Liver (tissue), 9 donors: Measurements from ENCODE around the gene DNHD1. TPM values are rescaled to one million over a fixed set of nuclear protein-coding genes. Genes with fewer than 3 reads are reported as not detected.

Experiments
- DNase-seq: peaks from one replicate; pipeline ENCODE4 v3.0.0-alpha.2; 2017; ENCODE audit warnings: low spot score
- H3K27ac ChIP-seq, 2 donors: one replicate each; pipeline ENCODE4 v1.7.0; 2013; ENCODE audit warnings: inconsistent platforms in 2 of 2, low read length in 2 of 2, control low read depth in 1 of 2, low read depth in 1 of 2, mild to moderate bottlenecking in 1 of 2
- H3K27me3 ChIP-seq, 4 donors: one replicate each; pipeline versions ENCODE4 v1.6.1 to v1.7.0; 2013; ENCODE audit warnings: low read length in 3 of 4, inconsistent platforms in 1 of 4, mild to moderate bottlenecking in 1 of 4, moderate library complexity in 1 of 4; ENCODE audit not compliant: control insufficient read depth in 4 of 4, insufficient read depth in 4 of 4
- H3K36me3 ChIP-seq, 4 donors: one replicate each; pipeline versions ENCODE4 v1.6.1 to v1.7.0; 2013; ENCODE audit warnings: low read length in 3 of 4, mild to moderate bottlenecking in 3 of 4, low read depth in 1 of 4, moderate library complexity in 1 of 4; ENCODE audit not compliant: control insufficient read depth in 4 of 4, insufficient read depth in 3 of 4
- H3K4me1 ChIP-seq, 4 donors: one replicate each; pipeline versions ENCODE4 v1.6.1 to v1.7.0; 2013; ENCODE audit warnings: low read length in 3 of 4, mild to moderate bottlenecking in 3 of 4, moderate library complexity in 1 of 4; ENCODE audit not compliant: control insufficient read depth in 4 of 4, insufficient read depth in 4 of 4
- H3K4me3 ChIP-seq, 3 donors: one replicate each; pipeline versions ENCODE4 v1.6.1 to v1.7.0; 2013; ENCODE audit warnings: low read length in 3 of 3, control low read depth in 1 of 3, low read depth in 1 of 3, mild to moderate bottlenecking in 1 of 3
- H3K9ac ChIP-seq, 2 donors: one replicate each; pipeline ENCODE4 v1.7.0; 2013; ENCODE audit warnings: low read length in 2 of 2, mild to moderate bottlenecking in 2 of 2, moderate library complexity in 2 of 2, control low read depth in 1 of 2, low read depth in 1 of 2
- H3K9me3 ChIP-seq, 4 donors: one replicate each; pipeline versions ENCODE4 v1.6.1 to v1.7.0; 2013; ENCODE audit warnings: low read length in 3 of 4; ENCODE audit not compliant: control insufficient read depth in 4 of 4
- ATF3 ChIP-seq: IDR thresholded peaks from 2 replicates; pipeline ENCODE4 v1.6.1; 2016; ENCODE audit warnings: antibody characterized with exemption
- EGR1 ChIP-seq, 2 donors: IDR thresholded peaks; 2 replicates each; pipeline ENCODE4 v1.6.1; 2016 to 2018; ENCODE audit warnings: antibody characterized with exemption in 2 of 2, low read depth in 2 of 2
- FOXA1 ChIP-seq: IDR thresholded peaks from 2 replicates; pipeline ENCODE4 v1.6.1; 2016; ENCODE audit warnings: antibody characterized with exemption
- FOXA2 ChIP-seq: IDR thresholded peaks from 2 replicates; pipeline ENCODE4 v1.6.1; 2016; ENCODE audit warnings: antibody characterized with exemption
- GABPA ChIP-seq, 2 donors: IDR thresholded peaks in 1 of 2; conservative IDR thresholded peaks in 1 of 2; 2 replicates each; pipeline ENCODE4 v1.6.1; 2016; ENCODE audit warnings: antibody characterized with exemption in 2 of 2, mild to moderate bottlenecking in 1 of 2, moderate library complexity in 1 of 2
- HNF4A ChIP-seq, 2 donors: conservative IDR thresholded peaks; 2 replicates each; pipeline ENCODE4 v1.6.1; 2016; ENCODE audit warnings: antibody characterized with exemption in 2 of 2, mild to moderate bottlenecking in 2 of 2
- JUND ChIP-seq, 2 donors: IDR thresholded peaks; 2 replicates each; pipeline ENCODE4 v1.6.1; 2016; ENCODE audit warnings: antibody characterized with exemption in 2 of 2
- MAX ChIP-seq: IDR thresholded peaks from 2 replicates; pipeline ENCODE4 v1.6.1; 2016; ENCODE audit warnings: antibody characterized with exemption
- NR2F2 ChIP-seq: IDR thresholded peaks from 2 replicates; pipeline ENCODE4 v1.6.1; 2016; ENCODE audit warnings: antibody characterized with exemption
- RAD21 ChIP-seq, 2 donors: IDR thresholded peaks; 2 replicates each; pipeline ENCODE4 v1.6.1; 2016; ENCODE audit warnings: antibody characterized with exemption in 2 of 2, mild to moderate bottlenecking in 2 of 2
- SP1 ChIP-seq: IDR thresholded peaks from 2 replicates; pipeline ENCODE4 v1.6.1; 2018; ENCODE audit warnings: antibody characterized with exemption, mild to moderate bottlenecking
- TAF1 ChIP-seq: conservative IDR thresholded peaks from 2 replicates; pipeline ENCODE4 v1.6.1; 2016; ENCODE audit warnings: antibody characterized with exemption, mild to moderate bottlenecking
- WGBS: extraction: QIAGEN DNeasy Blood & Tissue Kit; methylation state at CpG from one replicate; pipeline ENCODE4 v1.1.7; 2013; 5-methylcytosine and 5-hydroxymethylcytosine counted together
- polyA plus RNA-seq, 2 donors: library from polyadenylated mRNA; stranded (reverse) in 1 of 2; unstranded in 1 of 2; fragments of 200-250 nt in 1 of 2; fragments of >200 nt in 1 of 2; fragmentation: Nextera tagmentation in 1 of 2; extraction: Ambion mirVana in 1 of 2; gene quantifications; one replicate each; pipeline versions ENCODE4 v1.2.1 to v1.2.3, GENCODE V29; 2013 to 2015
- total RNA-seq, 2 donors: library from RNA; depleted of rRNA; stranded (reverse); fragments of >200 nt; gene quantifications; one replicate each; pipeline ENCODE4 v1.2.3, GENCODE V29; 2014
- TF ChIP-seq, protein P1 (sequence below): fragments of 150-350 bp; IDR thresholded peaks from 2 replicates; pipeline ENCODE4 v1.5.1; 2017; ENCODE audit warnings: improper control_type of control experiment, low read depth, low read length; ENCODE audit not compliant: missing input control
- TF ChIP-seq, protein P2 (sequence below): IDR thresholded peaks from 2 replicates; pipeline ENCODE4 v1.6.1; 2016; ENCODE audit warnings: antibody characterized with exemption, mild to moderate bottlenecking
- TF ChIP-seq, protein P3 (sequence below): IDR thresholded peaks from 2 replicates; pipeline ENCODE4 v1.6.1; 2016; ENCODE audit warnings: antibody characterized with exemption
- donor health status: healthy.
- donor health status: healthy.
- donor health status: healthy.
- donor health status: healthy.
- donor health status: healthy.

Gene DNHD1
- total and polyA plus RNA-seq, 4 donors: 2.1 to 23.6 (median 5.0) TPM

GRCh38 chr11:6599881-6600390 is 102.9 kb downstream of the DNHD1 start:
- WGBS: 94% methylated on average over 2 of the region's 2 CpGs
- H3K4me1 ChIP-seq: peaks cover 9 to 50% (median 39%) of the 10 kb centered on the region in 4 donors
- no peaks in the 10 kb centered on the region for H3K9me3 ChIP-seq
- no peak overlapping the region for H3K4me3 ChIP-seq
- H3K27ac ChIP-seq: no peak overlapping the region
- peak; percentile 36 for DNase-seq
- peaks cover 3 to 42% (median 24%) of the 10 kb centered on the region in 4 donors for H3K36me3 ChIP-seq
- TF ChIP-seq, protein P1, sequence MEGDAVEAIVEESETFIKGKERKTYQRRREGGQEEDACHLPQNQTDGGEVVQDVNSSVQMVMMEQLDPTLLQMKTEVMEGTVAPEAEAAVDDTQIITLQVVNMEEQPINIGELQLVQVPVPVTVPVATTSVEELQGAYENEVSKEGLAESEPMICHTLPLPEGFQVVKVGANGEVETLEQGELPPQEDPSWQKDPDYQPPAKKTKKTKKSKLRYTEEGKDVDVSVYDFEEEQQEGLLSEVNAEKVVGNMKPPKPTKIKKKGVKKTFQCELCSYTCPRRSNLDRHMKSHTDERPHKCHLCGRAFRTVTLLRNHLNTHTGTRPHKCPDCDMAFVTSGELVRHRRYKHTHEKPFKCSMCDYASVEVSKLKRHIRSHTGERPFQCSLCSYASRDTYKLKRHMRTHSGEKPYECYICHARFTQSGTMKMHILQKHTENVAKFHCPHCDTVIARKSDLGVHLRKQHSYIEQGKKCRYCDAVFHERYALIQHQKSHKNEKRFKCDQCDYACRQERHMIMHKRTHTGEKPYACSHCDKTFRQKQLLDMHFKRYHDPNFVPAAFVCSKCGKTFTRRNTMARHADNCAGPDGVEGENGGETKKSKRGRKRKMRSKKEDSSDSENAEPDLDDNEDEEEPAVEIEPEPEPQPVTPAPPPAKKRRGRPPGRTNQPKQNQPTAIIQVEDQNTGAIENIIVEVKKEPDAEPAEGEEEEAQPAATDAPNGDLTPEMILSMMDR: no peak
- TF ChIP-seq TAF1: no peak
- TF ChIP-seq EGR1 (IDR thresholded peaks at IDR 0.05; ENCODE audit: low read depth in 2 of 2): no peak
- TF ChIP-seq JUND (IDR thresholded peaks at IDR 0.05): no peak
- TF ChIP-seq, protein P2, sequence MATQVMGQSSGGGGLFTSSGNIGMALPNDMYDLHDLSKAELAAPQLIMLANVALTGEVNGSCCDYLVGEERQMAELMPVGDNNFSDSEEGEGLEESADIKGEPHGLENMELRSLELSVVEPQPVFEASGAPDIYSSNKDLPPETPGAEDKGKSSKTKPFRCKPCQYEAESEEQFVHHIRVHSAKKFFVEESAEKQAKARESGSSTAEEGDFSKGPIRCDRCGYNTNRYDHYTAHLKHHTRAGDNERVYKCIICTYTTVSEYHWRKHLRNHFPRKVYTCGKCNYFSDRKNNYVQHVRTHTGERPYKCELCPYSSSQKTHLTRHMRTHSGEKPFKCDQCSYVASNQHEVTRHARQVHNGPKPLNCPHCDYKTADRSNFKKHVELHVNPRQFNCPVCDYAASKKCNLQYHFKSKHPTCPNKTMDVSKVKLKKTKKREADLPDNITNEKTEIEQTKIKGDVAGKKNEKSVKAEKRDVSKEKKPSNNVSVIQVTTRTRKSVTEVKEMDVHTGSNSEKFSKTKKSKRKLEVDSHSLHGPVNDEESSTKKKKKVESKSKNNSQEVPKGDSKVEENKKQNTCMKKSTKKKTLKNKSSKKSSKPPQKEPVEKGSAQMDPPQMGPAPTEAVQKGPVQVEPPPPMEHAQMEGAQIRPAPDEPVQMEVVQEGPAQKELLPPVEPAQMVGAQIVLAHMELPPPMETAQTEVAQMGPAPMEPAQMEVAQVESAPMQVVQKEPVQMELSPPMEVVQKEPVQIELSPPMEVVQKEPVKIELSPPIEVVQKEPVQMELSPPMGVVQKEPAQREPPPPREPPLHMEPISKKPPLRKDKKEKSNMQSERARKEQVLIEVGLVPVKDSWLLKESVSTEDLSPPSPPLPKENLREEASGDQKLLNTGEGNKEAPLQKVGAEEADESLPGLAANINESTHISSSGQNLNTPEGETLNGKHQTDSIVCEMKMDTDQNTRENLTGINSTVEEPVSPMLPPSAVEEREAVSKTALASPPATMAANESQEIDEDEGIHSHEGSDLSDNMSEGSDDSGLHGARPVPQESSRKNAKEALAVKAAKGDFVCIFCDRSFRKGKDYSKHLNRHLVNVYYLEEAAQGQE: no peak
- no peak for TF ChIP-seq RAD21 (IDR thresholded peaks at IDR 0.05)
- no peak for TF ChIP-seq MAX
- TF ChIP-seq SP1: no peak
- no peak for TF ChIP-seq FOXA2
- TF ChIP-seq, protein P3, sequence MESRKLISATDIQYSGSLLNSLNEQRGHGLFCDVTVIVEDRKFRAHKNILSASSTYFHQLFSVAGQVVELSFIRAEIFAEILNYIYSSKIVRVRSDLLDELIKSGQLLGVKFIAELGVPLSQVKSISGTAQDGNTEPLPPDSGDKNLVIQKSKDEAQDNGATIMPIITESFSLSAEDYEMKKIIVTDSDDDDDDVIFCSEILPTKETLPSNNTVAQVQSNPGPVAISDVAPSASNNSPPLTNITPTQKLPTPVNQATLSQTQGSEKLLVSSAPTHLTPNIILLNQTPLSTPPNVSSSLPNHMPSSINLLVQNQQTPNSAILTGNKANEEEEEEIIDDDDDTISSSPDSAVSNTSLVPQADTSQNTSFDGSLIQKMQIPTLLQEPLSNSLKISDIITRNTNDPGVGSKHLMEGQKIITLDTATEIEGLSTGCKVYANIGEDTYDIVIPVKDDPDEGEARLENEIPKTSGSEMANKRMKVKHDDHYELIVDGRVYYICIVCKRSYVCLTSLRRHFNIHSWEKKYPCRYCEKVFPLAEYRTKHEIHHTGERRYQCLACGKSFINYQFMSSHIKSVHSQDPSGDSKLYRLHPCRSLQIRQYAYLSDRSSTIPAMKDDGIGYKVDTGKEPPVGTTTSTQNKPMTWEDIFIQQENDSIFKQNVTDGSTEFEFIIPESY: no peak
- TF ChIP-seq ATF3: no peak
- no peak for TF ChIP-seq NR2F2
- TF ChIP-seq FOXA1: no peak
- no peak overlapping the region for H3K9ac ChIP-seq
- no peaks in the 10 kb centered on the region for H3K27me3 ChIP-seq

DNA sequence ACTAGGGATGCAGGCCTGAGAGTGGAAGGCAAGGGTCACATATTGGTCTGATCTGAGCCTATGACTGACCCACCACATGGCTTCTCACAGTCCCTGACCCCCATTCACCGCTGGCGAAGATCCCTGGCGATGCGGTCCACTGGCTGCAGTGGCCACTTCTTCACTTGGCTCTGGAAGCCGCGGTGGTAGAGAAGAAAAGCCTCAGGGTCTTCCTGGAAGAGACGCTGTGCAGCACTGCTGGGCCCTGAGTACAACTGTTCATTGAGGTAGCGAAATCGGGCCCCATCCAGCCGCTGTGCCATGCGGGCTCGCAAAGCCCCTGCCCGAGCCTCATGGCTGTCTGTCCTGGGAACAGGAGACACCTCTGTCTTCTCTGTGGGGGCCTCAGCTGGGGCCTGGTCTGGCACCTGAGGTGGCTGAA is 104.0 kb downstream of the DNHD1 start:
- H3K36me3 ChIP-seq: peaks cover 3 to 38% (median 20%) of the 10 kb centered on the region in 4 donors
- no peaks in the 10 kb centered on the region for H3K9me3 ChIP-seq
- no peak overlapping the region for H3K4me3 ChIP-seq
- H3K4me1 ChIP-seq: peaks cover 9 to 58% (median 43%) of the 10 kb centered on the region in 4 donors
- no peaks in the 10 kb centered on the region for H3K27me3 ChIP-seq
- H3K27ac ChIP-seq: no peak overlapping the region
- peak; percentile 30 for DNase-seq
- 98% methylated on average over 13 of the region's 13 CpGs for WGBS
- H3K9ac ChIP-seq: no peak overlapping the region
- TF ChIP-seq EGR1 (IDR thresholded peaks at IDR 0.05; ENCODE audit: low read depth in 2 of 2) (no peak), TAF1 (no peak), GABPA (IDR thresholded peaks at IDR 0.05 in 1 of 2, conservative IDR thresholded peaks at IDR 0.05 in 1 of 2) (no peak), HNF4A (conservative IDR thresholded peaks at IDR 0.05) (no peak)
- TF ChIP-seq, protein P2: no peak
- TF ChIP-seq, protein P3: no peak
- TF ChIP-seq, protein P1: no peak
